Erythroblast (primary cell): Measurements from ENCODE around the gene ZNF138.

Source experiments
- GATA1 ChIP-seq: IDR thresholded peaks from 2 replicates; pipeline ENCODE4 v1.6.1; 2011; ENCODE audit warnings: low read depth, mild to moderate bottlenecking, control low read depth, low read length, moderate library complexity
- POLR2A ChIP-seq: IDR thresholded peaks from 2 replicates; pipeline ENCODE4 v1.6.1; 2011; ENCODE audit warnings: mild to moderate bottlenecking, low read length

- no peak for TF ChIP-seq POLR2A
- TF ChIP-seq GATA1 = no peak
Observed at GRCh38 chr7:64802699-64803098, 8.5 kb downstream of the ZNF138 start.
